Panc1 (cell line): ENCODE measurements around the gene KPNB1. TPM values are rescaled to one million over a fixed set of nuclear protein-coding genes. Genes with fewer than 3 reads are reported as not detected.
A peak's percentile ranks its signal among the peaks of the same experiment; 100 is the strongest.

Experiments
- ATAC-seq: fragments of 200-7000 bp; cut with Tn5 transposase; 2 replicates; pipeline ENCODE4 v1.9.1; 2020; ENCODE audit warnings: mild to moderate bottlenecking, moderate library complexity
- BruUV-seq: library from RNA; stranded (reverse); fragments of 400-500 nt; replicated peaks from 2 replicates; lab custom pipeline; 2021; lab: Mats Ljungman, UMichigan
- CTCF ChIA-PET: fragments of 300-600 bp; sonication (Branson Sonifier 250); formaldehyde crosslinking; loops from one replicate; lab custom pipeline; 2022; ENCODE audit warnings: antibody characterized with exemption; lab: Charles Lee
- POLR2A ChIA-PET: fragments of 300-600 bp; sonication (Branson Sonifier 250); formaldehyde crosslinking; loops from one replicate; lab custom pipeline; 2022; ENCODE audit warnings: antibody characterized with exemption; lab: Charles Lee
- DNase-seq: peaks from one replicate; pipeline ENCODE4 v3.0.0-alpha.2; 2010; ENCODE audit warnings: low read depth, low spot score
- H3K27ac ChIP-seq: 2 replicates; pipeline ENCODE4 v1.5.1; 2011; ENCODE audit warnings: mild to moderate bottlenecking, low read length, inconsistent platforms
- H3K27me3 ChIP-seq: fragments of 200-500 bp; sonication (Bioruptor generic); 2 replicates; pipeline ENCODE4 v1.6.0; 2014; ENCODE audit warnings: low read length, inconsistent platforms; ENCODE audit not compliant: control insufficient read depth, insufficient read depth
- H3K36me3 ChIP-seq: fragments of 200-500 bp; sonication (Bioruptor generic); 2 replicates; pipeline ENCODE4 v1.5.1; 2014; ENCODE audit warnings: inconsistent platforms, mild to moderate bottlenecking, low read length, moderate library complexity; ENCODE audit not compliant: control insufficient read depth, insufficient read depth
- H3K4me1 ChIP-seq: 2 replicates; pipeline ENCODE4 v1.5.1; 2011; ENCODE audit warnings: inconsistent platforms, mild to moderate bottlenecking, low read length, moderate library complexity; ENCODE audit not compliant: control insufficient read depth, insufficient read depth
- H3K4me3 ChIP-seq, 2 experiments: 2 replicates each; pipeline ENCODE4 v1.5.1; 2011 to 2012; ENCODE audit warnings: low read depth in 2 of 2, low read length in 2 of 2, mild to moderate bottlenecking in 2 of 2, inconsistent platforms in 1 of 2, moderate library complexity in 1 of 2
- H3K9me3 ChIP-seq: fragments of 200-500 bp; sonication (Bioruptor generic); 2 replicates; pipeline ENCODE4 v1.5.1; 2014; ENCODE audit warnings: low read depth, mild to moderate bottlenecking, inconsistent platforms, low read length, moderate library complexity; ENCODE audit not compliant: control insufficient read depth, insufficient read depth
- POLR2AphosphoS5 ChIP-seq: IDR thresholded peaks from 2 replicates; pipeline ENCODE4 v1.6.1; 2012; ENCODE audit warnings: mild to moderate bottlenecking, low read depth, low read length, moderate library complexity
- SIN3A ChIP-seq: IDR thresholded peaks from 2 replicates; pipeline ENCODE4 v1.6.1; 2012; ENCODE audit warnings: low read depth, mild to moderate bottlenecking, low read length, moderate library complexity, borderline replicate concordance; ENCODE audit not compliant: insufficient read depth
- TCF7L2 ChIP-seq: IDR thresholded peaks from 2 replicates; pipeline ENCODE4 v1.6.1; 2011; ENCODE audit warnings: mild to moderate bottlenecking, low read depth, low read length, inconsistent platforms
- in situ Hi-C: cut with HindIII; loops from 2 replicates; pipeline ENCODE4 v1.10.0; 2016; ENCODE audit warnings: low sequenced_read_pairs, low pct_unique_long_range_greater_than_20kb
- intact Hi-C: fragments of 100-400 bp; cut with micrococcal nuclease; formaldehyde crosslinking; loops from one replicate; pipeline ENCODE4 v1.10.0; 2022; ENCODE audit not compliant: unreplicated experiment
- total RNA-seq: library from RNA; stranded (reverse); gene quantifications from one replicate; pipeline ENCODE4 v1.2.1, GENCODE V29; 2021; ENCODE audit not compliant: unreplicated experiment
- TF ChIP-seq, protein P1 (sequence below): fragments of 450-650 bp; IDR thresholded peaks from 2 replicates; pipeline ENCODE4 v1.5.1; 2017; ENCODE audit warnings: mild to moderate bottlenecking
- TF ChIP-seq, protein P2 (sequence below), 2 experiments: IDR thresholded peaks; 2 replicates each; pipeline ENCODE4 v1.6.1; 2011 to 2012; ENCODE audit warnings: low read depth in 2 of 2, control low read depth in 1 of 2, low read length in 1 of 2, mild to moderate bottlenecking in 1 of 2, moderate library complexity in 1 of 2; ENCODE audit not compliant: insufficient read depth in 1 of 2

Gene KPNB1
- total RNA-seq, 1 experiment from 2014 or later = 666 TPM

DNA sequence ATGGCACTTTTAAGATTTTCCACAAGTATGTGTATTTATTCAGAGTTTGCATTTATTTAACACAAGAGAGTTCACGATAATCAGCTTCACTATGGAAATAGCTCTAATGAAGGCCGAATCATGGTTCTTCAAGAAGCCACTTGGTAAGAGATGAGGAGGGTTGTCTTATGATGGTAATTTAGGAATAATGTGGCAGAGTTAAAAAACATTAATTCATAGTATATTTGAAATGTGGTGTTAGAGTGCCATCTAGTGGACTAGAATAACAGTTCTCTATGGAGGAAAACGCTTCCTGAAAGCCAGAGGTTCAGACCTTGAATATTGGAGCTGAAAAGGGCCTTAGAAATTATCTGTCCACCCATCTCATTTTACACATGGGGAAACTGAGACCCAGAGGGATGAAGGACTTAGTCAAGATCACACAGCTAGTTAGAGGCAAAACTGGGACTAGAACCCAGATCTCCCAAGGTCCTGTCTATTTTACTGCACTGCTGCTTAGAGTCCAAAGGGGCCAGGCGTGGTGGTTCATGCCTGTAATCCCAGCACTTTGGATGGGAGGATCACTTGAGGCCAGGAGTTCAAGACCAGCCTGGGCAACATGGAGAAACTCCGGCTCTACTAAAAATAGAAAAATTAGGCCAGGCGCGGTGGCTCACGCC lies 33.8 kb upstream of the KPNB1 start:
- in situ Hi-C loops = no loop called here
- Histone ChIP-seq H3K4me3 (no peak overlapping the region), H3K4me1 (peaks cover 11% of the 10 kb centered on the region; the same call in 1 of the 2 replicates), H3K27ac (no peak overlapping the region), H3K27me3 (no peaks in the 10 kb centered on the region), H3K9me3 (no peaks in the 10 kb centered on the region), H3K36me3 (peaks cover 25% of the 10 kb centered on the region)
- TF ChIP-seq, protein P1, sequence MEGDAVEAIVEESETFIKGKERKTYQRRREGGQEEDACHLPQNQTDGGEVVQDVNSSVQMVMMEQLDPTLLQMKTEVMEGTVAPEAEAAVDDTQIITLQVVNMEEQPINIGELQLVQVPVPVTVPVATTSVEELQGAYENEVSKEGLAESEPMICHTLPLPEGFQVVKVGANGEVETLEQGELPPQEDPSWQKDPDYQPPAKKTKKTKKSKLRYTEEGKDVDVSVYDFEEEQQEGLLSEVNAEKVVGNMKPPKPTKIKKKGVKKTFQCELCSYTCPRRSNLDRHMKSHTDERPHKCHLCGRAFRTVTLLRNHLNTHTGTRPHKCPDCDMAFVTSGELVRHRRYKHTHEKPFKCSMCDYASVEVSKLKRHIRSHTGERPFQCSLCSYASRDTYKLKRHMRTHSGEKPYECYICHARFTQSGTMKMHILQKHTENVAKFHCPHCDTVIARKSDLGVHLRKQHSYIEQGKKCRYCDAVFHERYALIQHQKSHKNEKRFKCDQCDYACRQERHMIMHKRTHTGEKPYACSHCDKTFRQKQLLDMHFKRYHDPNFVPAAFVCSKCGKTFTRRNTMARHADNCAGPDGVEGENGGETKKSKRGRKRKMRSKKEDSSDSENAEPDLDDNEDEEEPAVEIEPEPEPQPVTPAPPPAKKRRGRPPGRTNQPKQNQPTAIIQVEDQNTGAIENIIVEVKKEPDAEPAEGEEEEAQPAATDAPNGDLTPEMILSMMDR = peak; percentile 79
- TF ChIP-seq TCF7L2 = no peak
- ChIA-PET CTCF (interaction anchor here (1.0 kb wide), 2 partner anchors 9 to 33 kb away, joined by 3 read pairs; partner anchors contain the start of gene KPNB1), POLR2A (no interaction called here)
- ATAC-seq = peak; percentile 63; the same call in 1 of the 2 replicates
- intact Hi-C loops = loop anchor here (10.0 kb wide), 1 partner anchor 251 kb away; no protein-coding TSS in a partner anchor
- DNase-seq = no peak
- no TSS peak for BruUV-seq

DNA sequence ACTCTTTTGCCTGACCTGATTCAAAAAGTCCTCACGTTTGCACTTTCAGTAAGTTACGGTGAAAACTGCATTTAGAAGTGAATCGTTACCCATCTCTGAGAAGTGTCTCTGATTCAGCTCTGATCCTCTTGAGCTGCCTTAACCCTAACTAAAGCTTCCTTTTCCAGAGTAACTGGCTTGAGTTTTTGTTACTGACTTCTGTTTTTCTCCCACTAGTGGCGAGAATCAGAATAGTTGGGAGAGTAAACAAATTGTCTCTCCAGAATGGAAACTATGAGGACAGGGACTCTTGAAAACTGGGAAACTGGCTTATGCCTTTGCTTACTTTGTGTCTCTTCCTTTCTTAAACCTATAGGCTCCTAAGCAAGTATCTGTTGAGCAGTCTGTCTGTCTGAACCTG lies 31.3 kb upstream of the KPNB1 start:
- H3K36me3 ChIP-seq = peaks cover 37% of the 10 kb centered on the region
- CTCF ChIA-PET = interaction anchor here (0.6 to 1.7 kb wide), 2 partner anchors 24 to 118 kb away, joined by 5 read pairs; no protein-coding TSS in a partner anchor
- POLR2A ChIA-PET = no interaction called here
- H3K4me1 ChIP-seq = peaks cover 24% of the 10 kb centered on the region
- H3K27ac ChIP-seq = no peak overlapping the region
- BruUV-seq = no TSS peak
- in situ Hi-C loops = no loop called here
- no peak for TF ChIP-seq SIN3A
- TF ChIP-seq, protein P1 = peak; percentile 60
- no peak for DNase-seq
- intact Hi-C loops = loop anchor here (10.0 kb wide), 1 partner anchor 254 kb away; no protein-coding TSS in a partner anchor
- no peak overlapping the region for H3K4me3 ChIP-seq
- H3K9me3 ChIP-seq = no peaks in the 10 kb centered on the region
- no peak for ATAC-seq
- no peaks in the 10 kb centered on the region for H3K27me3 ChIP-seq

DNA sequence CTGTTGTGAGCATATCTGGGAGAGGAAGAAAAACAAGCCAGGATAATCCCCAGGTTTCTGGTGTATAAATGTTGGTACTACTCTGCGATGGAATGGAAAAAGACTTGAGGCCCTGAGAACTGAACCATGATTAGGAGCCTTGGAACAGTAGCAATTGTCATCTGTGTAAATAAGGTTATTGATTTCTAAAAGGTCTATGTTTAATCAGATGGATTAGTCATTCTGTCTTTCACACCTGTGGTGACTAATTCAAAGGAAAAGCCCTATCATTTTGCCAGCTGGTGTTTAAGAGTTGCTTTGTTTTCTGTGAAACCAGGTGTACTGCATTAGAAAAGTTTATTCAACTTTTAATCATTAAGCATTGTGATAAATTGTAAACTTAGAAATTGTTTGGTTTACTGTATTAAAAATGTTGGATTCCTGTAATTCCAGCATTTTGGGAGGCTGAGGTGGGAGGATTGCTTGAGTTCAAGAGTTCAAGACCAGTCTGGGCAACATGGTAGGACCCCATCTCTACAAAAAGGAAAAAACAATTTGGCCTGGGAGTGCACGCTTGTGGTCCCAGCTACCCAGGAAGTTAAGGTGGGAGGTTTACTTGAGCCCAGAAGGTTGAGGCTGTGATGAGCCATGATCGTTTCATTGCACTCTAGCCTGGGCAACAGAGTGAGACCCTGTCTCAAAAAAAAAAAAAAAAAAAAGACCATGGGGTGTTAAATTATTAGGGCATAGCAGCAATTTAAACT lies 29.0 kb upstream of the KPNB1 start:
- CTCF ChIA-PET = no interaction called here
- intact Hi-C loops = no loop called here

More for the DNA sequence above, 29.0 kb upstream of the KPNB1 start:
- H3K27ac ChIP-seq = no peak overlapping the region
- no peak for ATAC-seq
- H3K36me3 ChIP-seq = peaks cover 36% of the 10 kb centered on the region
- POLR2A ChIA-PET = no interaction called here
- no peak for TF ChIP-seq TCF7L2
- TF ChIP-seq SIN3A = no peak
- TF ChIP-seq, protein P2, sequence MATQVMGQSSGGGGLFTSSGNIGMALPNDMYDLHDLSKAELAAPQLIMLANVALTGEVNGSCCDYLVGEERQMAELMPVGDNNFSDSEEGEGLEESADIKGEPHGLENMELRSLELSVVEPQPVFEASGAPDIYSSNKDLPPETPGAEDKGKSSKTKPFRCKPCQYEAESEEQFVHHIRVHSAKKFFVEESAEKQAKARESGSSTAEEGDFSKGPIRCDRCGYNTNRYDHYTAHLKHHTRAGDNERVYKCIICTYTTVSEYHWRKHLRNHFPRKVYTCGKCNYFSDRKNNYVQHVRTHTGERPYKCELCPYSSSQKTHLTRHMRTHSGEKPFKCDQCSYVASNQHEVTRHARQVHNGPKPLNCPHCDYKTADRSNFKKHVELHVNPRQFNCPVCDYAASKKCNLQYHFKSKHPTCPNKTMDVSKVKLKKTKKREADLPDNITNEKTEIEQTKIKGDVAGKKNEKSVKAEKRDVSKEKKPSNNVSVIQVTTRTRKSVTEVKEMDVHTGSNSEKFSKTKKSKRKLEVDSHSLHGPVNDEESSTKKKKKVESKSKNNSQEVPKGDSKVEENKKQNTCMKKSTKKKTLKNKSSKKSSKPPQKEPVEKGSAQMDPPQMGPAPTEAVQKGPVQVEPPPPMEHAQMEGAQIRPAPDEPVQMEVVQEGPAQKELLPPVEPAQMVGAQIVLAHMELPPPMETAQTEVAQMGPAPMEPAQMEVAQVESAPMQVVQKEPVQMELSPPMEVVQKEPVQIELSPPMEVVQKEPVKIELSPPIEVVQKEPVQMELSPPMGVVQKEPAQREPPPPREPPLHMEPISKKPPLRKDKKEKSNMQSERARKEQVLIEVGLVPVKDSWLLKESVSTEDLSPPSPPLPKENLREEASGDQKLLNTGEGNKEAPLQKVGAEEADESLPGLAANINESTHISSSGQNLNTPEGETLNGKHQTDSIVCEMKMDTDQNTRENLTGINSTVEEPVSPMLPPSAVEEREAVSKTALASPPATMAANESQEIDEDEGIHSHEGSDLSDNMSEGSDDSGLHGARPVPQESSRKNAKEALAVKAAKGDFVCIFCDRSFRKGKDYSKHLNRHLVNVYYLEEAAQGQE (IDR thresholded peaks at IDR 0.05; ENCODE audit: insufficient read depth in 1 of 2, low read depth in 2 of 2, low read length in 1 of 2) = no peak
- TF ChIP-seq, protein P1 = no peak
- 0 out of 2 replicates have a peak, but pooled peaks have one; percentile 28 for TF ChIP-seq POLR2AphosphoS5
- H3K27me3 ChIP-seq = no peaks in the 10 kb centered on the region
- no peak for DNase-seq
- no TSS peak for BruUV-seq
- in situ Hi-C loops = no loop called here
- H3K4me3 ChIP-seq = no peak overlapping the region
- H3K9me3 ChIP-seq = no peaks in the 10 kb centered on the region
- peaks cover 24% of the 10 kb centered on the region for H3K4me1 ChIP-seq
